ENCODE measurements around the gene DYNLT5.
"Not testable (repeated sequence)": the region's sequence is repeated elsewhere in the genome, so short reads cannot be mapped to it uniquely, and the experiment has no call there.

- TF ChIP-seq CTCF (IDR thresholded peaks at IDR 0.05; ENCODE audit: low read depth, low read length, missing input control); YY1 (IDR thresholded peaks at IDR 0.05); MAX (IDR thresholded peaks at IDR 0.05); REST (IDR thresholded peaks at IDR 0.05); ATF3 (IDR thresholded peaks at IDR 0.05); TAF1 (conservative IDR thresholded peaks at IDR 0.05); RAD21 (IDR thresholded peaks at IDR 0.05); JUND (IDR thresholded peaks at IDR 0.05); ZBTB33 (IDR thresholded peaks at IDR 0.05); EGR1 (IDR thresholded peaks at IDR 0.05; ENCODE audit: low read depth in 2 of 2); FOXA1 (IDR thresholded peaks at IDR 0.05): not testable (repeated sequence)
Measured at GRCh38 chr1:66785800-66786199, 33.5 kb downstream of the DYNLT5 start.

Measured in liver (tissue), 3 donors.